Panc1 (cell line): ENCODE results near the gene CSNK2A2. TPM values are rescaled to one million over a fixed set of nuclear protein-coding genes. Genes with fewer than 3 reads are reported as not detected.

Source experiments
- ATAC-seq: fragments of 200-7000 bp; cut with Tn5 transposase; 2 replicates; pipeline ENCODE4 v1.9.1; 2020; ENCODE audit warnings: mild to moderate bottlenecking, moderate library complexity
- BruUV-seq: library from RNA; stranded (reverse); fragments of 400-500 nt; replicated peaks from 2 replicates; lab custom pipeline; 2021; lab: Mats Ljungman, UMichigan
- CTCF ChIA-PET: fragments of 300-600 bp; sonication (Branson Sonifier 250); formaldehyde crosslinking; loops from one replicate; lab custom pipeline; 2022; ENCODE audit warnings: antibody characterized with exemption; lab: Charles Lee
- POLR2A ChIA-PET: fragments of 300-600 bp; sonication (Branson Sonifier 250); formaldehyde crosslinking; loops from one replicate; lab custom pipeline; 2022; ENCODE audit warnings: antibody characterized with exemption; lab: Charles Lee
- DNase-seq: peaks from one replicate; pipeline ENCODE4 v3.0.0-alpha.2; 2010; ENCODE audit warnings: low read depth, low spot score
- H3K27ac ChIP-seq: 2 replicates; pipeline ENCODE4 v1.5.1; 2011; ENCODE audit warnings: mild to moderate bottlenecking, low read length, inconsistent platforms
- H3K27me3 ChIP-seq: fragments of 200-500 bp; sonication (Bioruptor generic); 2 replicates; pipeline ENCODE4 v1.6.0; 2014; ENCODE audit warnings: low read length, inconsistent platforms; ENCODE audit not compliant: control insufficient read depth, insufficient read depth
- H3K36me3 ChIP-seq: fragments of 200-500 bp; sonication (Bioruptor generic); 2 replicates; pipeline ENCODE4 v1.5.1; 2014; ENCODE audit warnings: inconsistent platforms, mild to moderate bottlenecking, low read length, moderate library complexity; ENCODE audit not compliant: control insufficient read depth, insufficient read depth
- H3K4me1 ChIP-seq: 2 replicates; pipeline ENCODE4 v1.5.1; 2011; ENCODE audit warnings: inconsistent platforms, mild to moderate bottlenecking, low read length, moderate library complexity; ENCODE audit not compliant: control insufficient read depth, insufficient read depth
- H3K4me3 ChIP-seq, 2 experiments: 2 replicates each; pipeline ENCODE4 v1.5.1; 2011 to 2012; ENCODE audit warnings: low read depth in 2 of 2, low read length in 2 of 2, mild to moderate bottlenecking in 2 of 2, inconsistent platforms in 1 of 2, moderate library complexity in 1 of 2
- H3K9me3 ChIP-seq: fragments of 200-500 bp; sonication (Bioruptor generic); 2 replicates; pipeline ENCODE4 v1.5.1; 2014; ENCODE audit warnings: low read depth, mild to moderate bottlenecking, inconsistent platforms, low read length, moderate library complexity; ENCODE audit not compliant: control insufficient read depth, insufficient read depth
- POLR2AphosphoS5 ChIP-seq: IDR thresholded peaks from 2 replicates; pipeline ENCODE4 v1.6.1; 2012; ENCODE audit warnings: mild to moderate bottlenecking, low read depth, low read length, moderate library complexity
- SIN3A ChIP-seq: IDR thresholded peaks from 2 replicates; pipeline ENCODE4 v1.6.1; 2012; ENCODE audit warnings: low read depth, mild to moderate bottlenecking, low read length, moderate library complexity, borderline replicate concordance; ENCODE audit not compliant: insufficient read depth
- TCF7L2 ChIP-seq: IDR thresholded peaks from 2 replicates; pipeline ENCODE4 v1.6.1; 2011; ENCODE audit warnings: mild to moderate bottlenecking, low read depth, low read length, inconsistent platforms
- in situ Hi-C: cut with HindIII; loops from 2 replicates; pipeline ENCODE4 v1.10.0; 2016; ENCODE audit warnings: low sequenced_read_pairs, low pct_unique_long_range_greater_than_20kb
- intact Hi-C: fragments of 100-400 bp; cut with micrococcal nuclease; formaldehyde crosslinking; loops from one replicate; pipeline ENCODE4 v1.10.0; 2022; ENCODE audit not compliant: unreplicated experiment
- total RNA-seq: library from RNA; stranded (reverse); gene quantifications from one replicate; pipeline ENCODE4 v1.2.1, GENCODE V29; 2021; ENCODE audit not compliant: unreplicated experiment
- TF ChIP-seq, protein P1 (sequence below): fragments of 450-650 bp; IDR thresholded peaks from 2 replicates; pipeline ENCODE4 v1.5.1; 2017; ENCODE audit warnings: mild to moderate bottlenecking
- TF ChIP-seq, protein P2 (sequence below), 2 experiments: IDR thresholded peaks; 2 replicates each; pipeline ENCODE4 v1.6.1; 2011 to 2012; ENCODE audit warnings: low read depth in 2 of 2, control low read depth in 1 of 2, low read length in 1 of 2, mild to moderate bottlenecking in 1 of 2, moderate library complexity in 1 of 2; ENCODE audit not compliant: insufficient read depth in 1 of 2

CSNK2A2 gene
- total RNA-seq, 1 experiment from 2014 or later: 60.9 TPM

DNA sequence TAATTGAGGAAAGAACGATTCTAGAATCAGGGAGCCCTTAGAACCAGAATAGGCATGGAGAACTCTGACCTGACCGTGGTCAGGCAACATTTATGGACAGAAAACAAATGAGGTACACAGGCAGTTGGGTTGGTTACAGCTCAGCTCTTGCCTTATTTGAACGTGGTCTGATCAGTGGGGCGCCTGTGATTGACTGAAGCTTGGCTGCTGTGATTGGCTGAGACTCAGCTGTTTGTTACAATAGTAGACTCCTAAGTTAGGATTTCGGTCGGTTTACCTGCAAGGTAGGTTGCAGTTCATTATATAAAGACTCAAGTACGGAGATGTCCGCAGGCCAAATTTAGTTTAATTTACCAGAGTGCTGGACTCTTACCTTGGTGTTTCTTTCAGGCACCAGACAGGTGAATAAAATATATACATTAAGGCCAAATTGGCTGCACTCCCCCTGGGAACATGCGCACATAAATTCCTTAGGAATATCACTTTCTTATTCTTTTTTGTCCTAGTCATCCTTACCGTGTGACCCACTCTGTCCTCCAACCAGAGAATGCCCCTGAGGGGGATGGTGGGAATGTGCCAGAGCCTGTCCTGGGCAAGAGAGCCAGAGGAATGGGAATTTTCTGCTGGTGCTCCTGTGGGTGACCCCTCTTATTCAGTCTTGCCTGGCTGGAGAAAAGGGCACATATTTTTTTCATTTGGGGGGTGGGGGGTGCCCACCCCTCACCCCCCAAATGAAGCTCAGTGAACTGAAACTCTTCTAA is 7.5 kb upstream of the CSNK2A2 start:
- Histone ChIP-seq H3K4me3 (no peak overlapping the region), H3K4me1 (no peaks in the 10 kb centered on the region), H3K9me3 (no peaks in the 10 kb centered on the region), H3K36me3 (no peaks in the 10 kb centered on the region), H3K27ac (no peak overlapping the region), H3K27me3 (no peaks in the 10 kb centered on the region)
- intact Hi-C loops (no loop called here), in situ Hi-C loops (no loop called here)
- ATAC-seq: no peak
- no peak for TF ChIP-seq TCF7L2
- TF ChIP-seq, protein P1, sequence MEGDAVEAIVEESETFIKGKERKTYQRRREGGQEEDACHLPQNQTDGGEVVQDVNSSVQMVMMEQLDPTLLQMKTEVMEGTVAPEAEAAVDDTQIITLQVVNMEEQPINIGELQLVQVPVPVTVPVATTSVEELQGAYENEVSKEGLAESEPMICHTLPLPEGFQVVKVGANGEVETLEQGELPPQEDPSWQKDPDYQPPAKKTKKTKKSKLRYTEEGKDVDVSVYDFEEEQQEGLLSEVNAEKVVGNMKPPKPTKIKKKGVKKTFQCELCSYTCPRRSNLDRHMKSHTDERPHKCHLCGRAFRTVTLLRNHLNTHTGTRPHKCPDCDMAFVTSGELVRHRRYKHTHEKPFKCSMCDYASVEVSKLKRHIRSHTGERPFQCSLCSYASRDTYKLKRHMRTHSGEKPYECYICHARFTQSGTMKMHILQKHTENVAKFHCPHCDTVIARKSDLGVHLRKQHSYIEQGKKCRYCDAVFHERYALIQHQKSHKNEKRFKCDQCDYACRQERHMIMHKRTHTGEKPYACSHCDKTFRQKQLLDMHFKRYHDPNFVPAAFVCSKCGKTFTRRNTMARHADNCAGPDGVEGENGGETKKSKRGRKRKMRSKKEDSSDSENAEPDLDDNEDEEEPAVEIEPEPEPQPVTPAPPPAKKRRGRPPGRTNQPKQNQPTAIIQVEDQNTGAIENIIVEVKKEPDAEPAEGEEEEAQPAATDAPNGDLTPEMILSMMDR: no peak
- TF ChIP-seq, protein P2, sequence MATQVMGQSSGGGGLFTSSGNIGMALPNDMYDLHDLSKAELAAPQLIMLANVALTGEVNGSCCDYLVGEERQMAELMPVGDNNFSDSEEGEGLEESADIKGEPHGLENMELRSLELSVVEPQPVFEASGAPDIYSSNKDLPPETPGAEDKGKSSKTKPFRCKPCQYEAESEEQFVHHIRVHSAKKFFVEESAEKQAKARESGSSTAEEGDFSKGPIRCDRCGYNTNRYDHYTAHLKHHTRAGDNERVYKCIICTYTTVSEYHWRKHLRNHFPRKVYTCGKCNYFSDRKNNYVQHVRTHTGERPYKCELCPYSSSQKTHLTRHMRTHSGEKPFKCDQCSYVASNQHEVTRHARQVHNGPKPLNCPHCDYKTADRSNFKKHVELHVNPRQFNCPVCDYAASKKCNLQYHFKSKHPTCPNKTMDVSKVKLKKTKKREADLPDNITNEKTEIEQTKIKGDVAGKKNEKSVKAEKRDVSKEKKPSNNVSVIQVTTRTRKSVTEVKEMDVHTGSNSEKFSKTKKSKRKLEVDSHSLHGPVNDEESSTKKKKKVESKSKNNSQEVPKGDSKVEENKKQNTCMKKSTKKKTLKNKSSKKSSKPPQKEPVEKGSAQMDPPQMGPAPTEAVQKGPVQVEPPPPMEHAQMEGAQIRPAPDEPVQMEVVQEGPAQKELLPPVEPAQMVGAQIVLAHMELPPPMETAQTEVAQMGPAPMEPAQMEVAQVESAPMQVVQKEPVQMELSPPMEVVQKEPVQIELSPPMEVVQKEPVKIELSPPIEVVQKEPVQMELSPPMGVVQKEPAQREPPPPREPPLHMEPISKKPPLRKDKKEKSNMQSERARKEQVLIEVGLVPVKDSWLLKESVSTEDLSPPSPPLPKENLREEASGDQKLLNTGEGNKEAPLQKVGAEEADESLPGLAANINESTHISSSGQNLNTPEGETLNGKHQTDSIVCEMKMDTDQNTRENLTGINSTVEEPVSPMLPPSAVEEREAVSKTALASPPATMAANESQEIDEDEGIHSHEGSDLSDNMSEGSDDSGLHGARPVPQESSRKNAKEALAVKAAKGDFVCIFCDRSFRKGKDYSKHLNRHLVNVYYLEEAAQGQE (IDR thresholded peaks at IDR 0.05; ENCODE audit: insufficient read depth in 1 of 2, low read depth in 2 of 2, low read length in 1 of 2): no peak
- TF ChIP-seq POLR2AphosphoS5: no peak
- no peak for TF ChIP-seq SIN3A
- ChIA-PET CTCF (no interaction called here), POLR2A (no interaction called here)
- BruUV-seq: no TSS peak
- DNase-seq: no peak

DNA sequence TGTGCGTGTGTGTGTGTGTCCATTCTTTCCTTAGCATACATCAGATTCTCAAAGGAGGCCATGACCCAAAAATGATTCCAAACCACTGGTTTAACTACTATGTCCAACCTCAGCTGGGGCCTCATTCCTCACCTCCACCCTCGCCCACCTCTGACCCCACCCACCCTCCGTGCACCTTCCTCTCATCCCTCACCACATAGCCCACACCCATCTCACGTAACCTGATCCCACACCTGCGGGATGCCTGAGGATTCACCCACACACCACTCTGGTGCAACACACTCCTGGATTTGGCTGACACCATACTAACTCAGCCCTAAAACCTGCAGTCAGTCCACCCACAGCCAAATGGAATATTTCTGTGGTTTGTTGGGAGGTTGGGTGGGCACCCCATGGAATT is 3.3 kb upstream of the CSNK2A2 start:
- Histone ChIP-seq H3K9me3 (no peaks in the 10 kb centered on the region), H3K4me1 (peaks cover 10% of the 10 kb centered on the region; the same call in 1 of the 2 replicates), H3K27ac (no peak overlapping the region), H3K4me3 (no peak overlapping the region), H3K27me3 (no peaks in the 10 kb centered on the region), H3K36me3 (peaks cover 4% of the 10 kb centered on the region; the same call in 1 of the 2 replicates)
- no peak for TF ChIP-seq TCF7L2
- TF ChIP-seq POLR2AphosphoS5: no peak
- TF ChIP-seq, protein P2 (IDR thresholded peaks at IDR 0.05; ENCODE audit: insufficient read depth in 1 of 2, low read depth in 2 of 2, low read length in 1 of 2): no peak
- no peak for TF ChIP-seq SIN3A
- TF ChIP-seq, protein P1: no peak
- in situ Hi-C loops (no loop called here), intact Hi-C loops (no loop called here)
- DNase-seq (no peak), ATAC-seq (no peak)
- POLR2A ChIA-PET: no interaction called here
- CTCF ChIA-PET: no interaction called here
- BruUV-seq: no TSS peak
